Astrocyte of the cerebellum (primary cell): Measurements from ENCODE around the gene ARHGEF7.

Experiments
- DNase-seq: peaks from one replicate; pipeline ENCODE4 v3.0.0-alpha.2; 2011; ENCODE audit warnings: low read depth
- H3K4me3 ChIP-seq: 2 replicates; pipeline ENCODE4 v1.5.1; 2011; ENCODE audit warnings: mild to moderate bottlenecking, low read depth, low read length, moderate library complexity
- CTCF ChIP-seq: IDR thresholded peaks from 2 replicates; pipeline ENCODE4 v1.5.1; 2012; ENCODE audit warnings: low read length, low read depth, moderate library complexity, mild to moderate bottlenecking; ENCODE audit errors: missing control alignments
- in situ Hi-C: cut with HindIII; loops from 2 replicates; pipeline ENCODE4 v1.10.0; 2017; ENCODE audit warnings: low sequenced_read_pairs

ARHGEF7 gene

GRCh38 chr13:111239764-111240670 is 124.9 kb downstream of the ARHGEF7 start:
- DNase-seq, result no peak
- in situ Hi-C loops, result no loop called here
- no peak overlapping the region for H3K4me3 ChIP-seq
- TF ChIP-seq CTCF, result no peak

- no peak for TF ChIP-seq CTCF
- H3K4me3 ChIP-seq, result no peak overlapping the region
- DNase-seq, result no peak
- in situ Hi-C loops, result no loop called here
Measured at GRCh38 chr13:111241006-111241755, 126.1 kb downstream of the ARHGEF7 start.

GRCh38 chr13:111241862-111242261 is 126.8 kb downstream of the ARHGEF7 start:
- DNase-seq, result no peak
- in situ Hi-C loops, result no loop called here
- no peak overlapping the region for H3K4me3 ChIP-seq
- no peak for TF ChIP-seq CTCF

- no peak for TF ChIP-seq CTCF
- DNase-seq, result no peak
- no peak overlapping the region for H3K4me3 ChIP-seq
- in situ Hi-C loops, result no loop called here
Measured at GRCh38 chr13:111242585-111242984, 127.5 kb downstream of the ARHGEF7 start.

- H3K4me3 ChIP-seq, result no peak overlapping the region
- in situ Hi-C loops, result no loop called here
- no peak for DNase-seq
- no peak for TF ChIP-seq CTCF
Measured at GRCh38 chr13:111243981-111244380, 128.9 kb downstream of the ARHGEF7 start.

GRCh38 chr13:111245576-111246384 is 130.7 kb downstream of the ARHGEF7 start:
- H3K4me3 ChIP-seq, result no peak overlapping the region
- in situ Hi-C loops, result loop anchor here (5.0 kb wide), 1 partner anchor 88 kb away; no protein-coding TSS in a partner anchor
- TF ChIP-seq CTCF, result no peak
- DNase-seq, result peak; percentile 86
